NCI-H187 treated with DMSO at 0.1 percent for 48 hours (cell line): Measurements from ENCODE around the gene BPIFB3.
"Not testable (repeated sequence)": the region's sequence is repeated elsewhere in the genome, so short reads cannot be mapped to it uniquely, and the experiment has no call there.

Source experiments
- DNase-seq: peaks from one replicate; lab custom pipeline; 2025; lab: John Stamatoyannopoulos, UW

Gene BPIFB3

DNA sequence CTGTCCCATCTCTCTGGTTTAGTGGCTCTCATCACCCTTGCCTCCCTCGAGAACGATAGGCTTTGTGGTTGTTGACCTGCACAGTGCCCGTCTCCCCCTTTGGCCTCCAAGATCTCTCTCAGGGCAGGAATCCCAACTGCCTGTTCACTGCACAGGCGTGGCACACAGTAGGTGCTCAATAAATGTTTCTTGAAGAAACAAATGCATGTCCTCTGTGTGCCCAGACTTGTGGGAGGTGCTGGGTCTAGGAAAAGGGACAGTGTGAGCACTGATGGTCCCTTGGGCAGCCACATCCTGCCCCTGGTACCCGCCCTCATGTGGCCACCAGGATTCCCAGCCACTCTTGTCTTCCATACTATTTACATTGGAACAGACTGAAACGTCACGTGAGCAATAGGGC, 24.8 kb upstream of the BPIFB3 start:
- no peak for DNase-seq

DNA sequence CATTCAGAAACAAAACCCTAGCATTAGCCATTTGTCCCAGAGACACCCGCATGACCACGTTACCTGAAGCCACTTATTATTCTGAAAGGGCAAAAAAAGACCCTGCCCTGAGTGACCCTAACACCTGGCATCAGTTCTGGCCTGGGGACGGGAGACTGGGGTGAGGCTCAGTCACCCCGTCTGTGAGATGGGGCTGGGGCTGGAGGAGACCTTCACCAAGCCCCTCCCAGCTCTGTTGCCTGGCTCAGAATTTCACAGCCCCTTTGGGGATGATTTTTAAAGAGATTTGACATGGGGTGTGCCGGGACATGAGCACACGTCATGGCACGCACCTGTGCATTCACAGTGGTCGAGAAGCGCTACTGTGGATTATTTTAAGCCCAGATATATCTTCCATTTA, 23.6 kb upstream of the BPIFB3 start:
- no peak for DNase-seq

DNA sequence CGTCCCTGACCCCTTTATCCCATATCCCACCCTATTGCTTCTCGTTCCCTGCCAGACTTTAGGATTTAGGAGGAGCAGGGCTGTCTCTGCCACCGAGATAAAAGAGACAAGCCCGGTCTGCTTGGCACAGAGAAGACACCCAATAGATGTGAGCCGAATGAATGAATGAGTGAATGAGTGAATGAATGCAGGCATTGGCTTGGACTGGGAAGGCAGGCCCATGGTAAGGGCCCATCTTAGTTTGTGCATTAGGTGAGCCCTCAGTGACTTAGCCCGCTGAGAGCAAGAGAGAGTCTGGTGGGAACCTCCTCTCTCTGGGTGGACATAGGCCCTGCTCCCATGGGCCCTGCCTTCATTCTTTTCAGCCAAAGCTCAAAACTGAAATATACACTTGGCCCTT, 23.1 kb upstream of the BPIFB3 start:
- no peak for DNase-seq

DNA sequence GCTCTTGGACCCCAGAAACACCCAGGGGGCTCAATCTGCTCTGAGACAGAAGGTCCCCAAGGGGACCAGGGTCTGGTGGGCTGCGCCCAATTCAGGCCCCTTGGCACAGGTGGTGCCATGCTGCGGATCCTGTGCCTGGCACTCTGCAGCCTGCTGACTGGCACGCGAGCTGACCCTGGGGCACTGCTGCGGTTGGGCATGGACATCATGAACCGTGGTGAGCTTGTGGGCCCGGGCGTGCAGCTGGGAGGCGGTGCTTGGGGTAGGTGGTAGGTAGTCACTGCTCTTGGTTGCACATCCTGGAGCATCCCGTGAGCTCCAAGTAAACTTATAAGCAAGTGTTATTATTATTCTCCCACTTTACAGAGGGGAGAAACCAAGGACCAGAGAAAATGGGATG, 22.2 kb upstream of the BPIFB3 start, which contains the start of gene BPIFB6:
TSS of gene BPIFB6 (plus strand) at position 118 of the 400 bp plus-strand sequence. CDS start at position 118, 0 bp downstream.
- no peak for DNase-seq

DNA sequence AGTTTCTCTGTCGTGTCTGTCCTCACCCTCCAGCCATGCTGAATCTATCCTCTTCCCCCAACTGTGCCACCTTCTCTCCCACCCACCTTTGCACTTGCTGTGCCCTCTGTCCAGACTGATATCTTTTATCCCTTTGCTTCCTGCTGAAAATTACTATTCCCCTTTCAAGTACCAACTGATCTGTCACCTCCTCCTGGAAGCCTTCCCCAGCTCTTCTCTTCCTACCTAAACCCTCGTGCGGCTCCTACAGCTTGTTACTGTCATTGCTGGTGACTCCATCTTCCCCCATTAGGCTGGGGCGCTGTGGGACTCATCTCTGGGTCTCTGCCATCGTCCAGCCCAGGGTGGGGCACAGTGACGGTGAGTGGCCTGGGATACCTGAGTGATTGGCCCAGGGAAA, 21.1 kb upstream of the BPIFB3 start:
- no peak for DNase-seq

DNA sequence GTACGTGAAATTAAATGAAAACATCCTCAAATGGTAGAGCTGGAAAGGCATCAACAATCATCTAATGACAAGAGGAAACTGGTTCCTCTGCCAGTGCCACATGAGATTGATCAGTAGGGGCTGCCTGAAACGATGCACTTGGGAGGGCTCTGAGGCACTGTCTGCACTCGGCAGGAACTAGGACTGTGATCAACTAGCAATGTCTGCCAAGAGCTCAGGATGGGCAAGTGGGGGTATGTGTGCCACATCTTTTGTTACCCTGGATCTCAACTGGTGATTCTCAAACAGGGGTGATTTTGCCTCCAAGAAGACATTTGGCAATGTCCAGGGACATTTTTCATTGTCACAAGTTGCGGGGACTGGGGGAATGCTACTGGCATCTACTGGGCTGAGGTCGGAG, 20.3 kb upstream of the BPIFB3 start:
- DNase-seq: no peak

DNA sequence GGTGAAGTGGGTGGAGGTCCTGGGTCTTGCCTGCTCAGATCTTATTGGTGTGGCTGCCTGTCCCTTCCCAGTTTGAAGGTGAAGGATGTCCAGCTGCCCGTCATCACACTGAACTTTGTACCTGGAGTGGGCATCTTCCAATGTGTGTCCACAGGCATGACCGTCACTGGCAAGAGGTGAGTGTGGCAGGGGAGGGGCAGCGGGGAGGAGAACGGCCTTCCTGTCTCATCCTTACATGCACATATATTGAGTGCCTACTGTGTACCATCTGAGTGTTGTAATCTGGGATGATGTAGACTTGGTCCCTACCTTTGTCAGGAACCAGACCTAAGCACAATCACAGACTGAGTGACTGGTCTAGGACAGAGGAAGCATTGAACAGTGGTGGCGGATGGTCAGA, 19.6 kb upstream of the BPIFB3 start:
- DNase-seq: no peak

DNA sequence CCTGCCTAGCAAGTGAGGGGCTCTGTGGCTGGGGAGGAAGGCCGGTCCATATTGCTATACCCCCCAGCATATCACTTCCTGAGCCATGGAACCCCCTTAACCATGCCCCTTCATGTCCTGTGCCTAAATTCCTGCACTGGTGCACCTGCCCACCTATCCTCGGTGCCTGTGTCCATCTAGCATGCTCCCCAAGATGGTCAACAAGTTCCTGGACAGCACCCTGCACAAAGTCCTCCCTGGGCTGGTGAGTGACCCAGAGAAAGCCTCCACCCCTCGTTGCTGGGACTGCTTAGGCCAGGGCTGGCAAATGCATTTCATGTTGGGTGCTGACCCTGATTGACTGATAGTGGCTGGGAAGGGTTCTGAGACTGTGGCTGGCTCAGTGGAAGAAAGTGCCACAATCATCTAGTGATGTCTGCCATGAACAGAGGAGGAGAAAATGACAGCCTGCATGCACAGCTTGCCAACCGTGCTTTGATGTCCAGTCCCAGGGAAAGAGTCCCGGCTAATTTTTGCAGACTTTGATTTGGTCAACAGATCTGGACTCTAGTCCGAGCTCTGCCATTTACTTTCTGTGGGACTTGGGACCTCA, 18.7 kb upstream of the BPIFB3 start:
- no peak for DNase-seq

DNA sequence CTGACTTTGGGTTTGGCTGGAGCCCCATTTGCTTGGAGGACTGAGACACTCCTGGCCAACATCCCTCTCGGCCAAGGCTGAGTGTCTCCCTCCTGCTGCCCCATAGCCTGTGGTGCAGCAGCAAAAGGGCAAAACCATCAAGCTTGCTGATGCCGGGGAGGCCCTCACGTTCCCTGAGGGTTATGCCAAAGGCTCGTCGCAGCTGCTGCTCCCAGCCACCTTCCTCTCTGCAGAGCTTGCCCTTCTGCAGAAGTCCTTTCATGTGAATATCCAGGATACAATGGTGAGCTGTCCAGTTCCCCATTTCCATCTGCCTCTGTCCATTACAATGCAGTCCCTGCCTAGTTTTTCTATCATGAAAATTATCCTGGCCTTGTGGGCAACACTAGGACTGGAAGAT, 16.2 kb upstream of the BPIFB3 start:
- DNase-seq: no peak

DNA sequence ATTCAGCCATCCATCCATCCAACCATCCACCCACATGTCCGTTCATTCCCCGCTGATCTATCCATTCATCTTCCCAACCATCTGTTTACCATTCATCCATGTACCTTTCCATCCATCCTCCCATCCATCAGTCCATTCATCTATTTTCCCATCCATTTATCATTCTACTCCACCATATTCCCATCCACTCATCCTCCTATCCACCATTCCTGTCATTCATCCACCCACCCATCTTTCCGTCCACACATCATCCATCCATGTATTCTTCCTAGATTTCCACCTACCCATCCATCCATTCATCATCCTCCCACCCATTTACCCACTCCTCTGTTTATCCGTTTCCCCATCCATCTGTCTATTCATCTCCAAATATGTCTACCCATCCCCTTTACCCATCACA, 15.5 kb upstream of the BPIFB3 start:
- no peak for DNase-seq

DNA sequence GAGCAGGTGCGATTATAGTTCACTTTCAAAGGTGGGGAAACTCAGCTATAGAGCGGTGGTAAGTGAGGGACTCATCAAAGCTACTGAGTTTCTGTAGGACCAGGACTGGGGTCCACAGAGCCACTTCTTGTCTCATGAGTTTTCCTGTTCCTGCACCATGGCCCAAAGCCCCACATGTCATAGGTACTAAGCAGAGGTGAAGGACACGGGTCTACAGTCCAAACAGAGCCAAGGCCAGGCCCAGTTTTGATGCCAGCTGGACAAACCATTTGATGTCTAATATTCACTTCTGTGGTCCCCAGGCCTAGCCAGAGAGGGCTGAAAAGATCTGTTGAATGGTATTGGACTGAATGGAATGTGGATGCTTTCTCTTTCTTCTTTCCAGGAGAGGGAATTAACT, 11.3 kb upstream of the BPIFB3 start:
- no peak for DNase-seq

DNA sequence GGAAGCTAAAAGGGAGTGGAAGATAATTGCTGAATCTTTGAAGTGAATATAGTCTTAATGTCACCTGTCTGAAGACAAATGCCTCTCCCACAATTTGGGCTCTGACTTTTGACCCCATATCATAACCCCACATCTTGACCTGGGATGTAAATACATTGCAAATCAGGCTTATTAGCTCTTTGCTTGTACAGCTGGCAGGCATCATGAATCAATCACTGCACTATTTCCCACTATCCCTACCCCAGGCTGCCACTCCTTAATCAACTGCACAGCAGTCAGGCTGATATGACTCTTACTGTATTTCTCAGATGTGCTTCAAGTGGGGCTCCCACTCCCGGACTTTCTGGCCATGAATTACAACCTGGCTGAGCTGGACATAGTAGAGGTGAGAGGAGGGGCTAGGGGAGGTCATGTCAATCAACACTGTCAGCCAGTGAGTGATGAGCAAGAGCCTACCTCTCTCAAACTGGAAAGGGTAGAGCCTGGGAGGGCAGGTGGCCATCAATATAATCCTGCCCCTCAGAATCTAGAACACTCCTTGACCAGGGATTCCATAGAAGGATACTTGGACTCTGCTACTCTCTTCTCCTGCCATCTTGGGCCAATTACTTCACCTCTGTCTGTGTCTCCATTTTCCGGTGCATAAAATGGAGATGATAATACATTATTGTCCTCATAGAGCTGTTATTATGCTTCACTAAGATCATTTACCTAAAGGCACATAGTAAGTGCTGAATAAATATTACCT, 10.5 kb upstream of the BPIFB3 start:
- no peak for DNase-seq

DNA sequence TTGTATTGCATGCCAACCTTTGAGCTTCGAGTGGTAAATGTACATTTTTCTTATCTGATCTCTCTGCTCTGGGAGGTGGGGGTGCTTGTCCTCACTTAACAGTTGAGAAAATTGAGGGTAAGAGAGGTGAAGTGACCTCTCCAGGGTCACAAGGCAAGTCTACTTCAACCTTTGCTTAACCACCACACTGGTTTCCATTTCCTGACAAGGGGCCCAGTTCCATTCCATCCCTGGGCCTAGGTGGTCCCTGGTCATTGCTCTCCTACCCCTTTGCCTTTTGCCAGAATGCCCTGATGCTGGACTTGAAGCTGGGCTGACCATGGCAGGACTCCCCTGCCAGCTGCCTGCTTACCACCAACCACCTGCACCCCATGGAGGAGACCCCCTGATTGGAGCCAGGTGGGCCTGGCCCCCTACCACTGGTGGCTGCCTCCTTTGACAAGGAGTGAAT, 9.9 kb upstream of the BPIFB3 start:
- DNase-seq: no peak

DNA sequence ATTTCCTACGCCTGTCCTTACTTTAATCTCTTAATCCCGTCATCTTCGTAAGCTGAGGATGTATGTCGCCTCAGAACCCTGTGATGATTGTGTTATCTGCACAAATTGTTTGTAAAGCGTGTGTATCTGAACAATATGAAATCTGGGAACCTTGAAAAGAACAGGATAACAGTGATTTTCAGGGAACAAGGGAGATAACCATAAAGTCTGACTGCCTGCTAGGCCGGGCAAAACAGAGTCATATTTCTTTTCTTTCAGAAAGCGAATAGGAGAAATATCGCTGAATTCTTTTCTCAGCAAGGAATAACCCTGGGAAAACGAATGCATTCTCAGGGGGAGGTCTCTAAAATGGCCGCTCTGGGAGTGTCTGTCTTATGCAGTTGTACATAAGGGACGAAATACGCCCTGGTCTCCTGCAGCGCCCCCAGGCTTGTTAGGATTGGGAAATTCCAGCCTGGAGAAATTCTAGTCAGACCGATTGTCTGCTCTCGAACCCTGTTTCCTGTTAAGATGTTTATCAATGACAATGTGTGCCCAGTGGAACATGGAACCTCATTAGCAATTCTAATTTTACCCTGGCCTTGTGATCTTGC, 8.5 kb upstream of the BPIFB3 start:
- DNase-seq: not testable (repeated sequence)

DNA sequence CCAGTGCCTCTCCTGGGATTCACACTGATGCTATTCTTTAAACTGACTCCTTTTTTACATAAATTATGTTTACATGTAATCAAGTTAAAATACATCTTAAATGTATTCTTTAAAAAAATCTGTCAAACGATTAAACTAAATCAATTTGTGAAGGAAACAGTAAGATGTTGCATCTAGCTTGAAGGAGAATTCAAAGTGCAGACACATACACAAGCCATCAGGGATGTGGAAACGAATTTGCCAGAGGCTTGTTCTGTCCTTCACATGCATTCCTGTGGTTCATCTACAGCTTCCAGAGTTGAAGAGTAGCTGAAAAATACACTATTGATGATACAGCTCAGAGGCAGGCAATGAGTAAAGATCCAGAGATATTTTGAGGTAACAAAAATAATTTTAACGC, 7.3 kb upstream of the BPIFB3 start:
- DNase-seq: no peak

DNA sequence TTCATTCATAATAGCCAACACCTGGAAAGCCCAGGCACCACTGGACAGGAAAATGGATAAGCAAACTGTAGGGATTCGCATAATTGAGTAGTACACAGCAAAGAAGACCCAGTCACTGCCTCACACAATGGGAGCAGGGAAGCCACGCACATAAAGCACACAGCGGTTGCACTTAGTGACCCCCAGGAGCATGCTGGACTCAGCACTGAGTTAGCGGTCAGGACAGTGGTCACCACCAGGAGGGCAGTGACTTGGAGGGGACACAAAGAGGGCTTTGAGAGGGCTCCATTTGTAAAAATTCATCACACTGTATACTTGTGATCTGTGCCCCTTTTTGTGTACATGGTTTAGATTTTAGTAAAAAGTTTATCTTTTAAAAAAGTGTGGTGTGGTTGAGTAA, 2.4 kb upstream of the BPIFB3 start:
- no peak for DNase-seq

DNA sequence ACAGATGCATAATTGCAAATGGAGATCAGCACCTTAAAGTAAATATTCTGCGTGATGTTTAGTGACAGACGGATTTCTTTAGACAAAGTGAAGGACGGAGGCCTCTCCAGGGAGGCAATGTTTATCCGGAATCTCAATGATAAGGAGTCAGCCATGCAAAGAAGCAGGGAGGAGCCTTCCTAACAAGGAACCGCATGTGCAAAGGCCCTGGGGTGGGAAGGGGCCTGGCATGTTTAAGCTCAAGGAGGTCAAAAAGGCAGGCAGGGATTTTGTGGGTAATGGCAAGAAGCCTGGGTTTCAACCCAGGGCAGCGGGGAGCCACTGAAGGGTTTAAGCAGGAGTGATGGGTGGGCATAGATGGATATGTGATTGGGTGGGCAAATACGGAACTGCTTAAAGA, 678 bp downstream of the BPIFB3 start:
- DNase-seq: no peak

DNA sequence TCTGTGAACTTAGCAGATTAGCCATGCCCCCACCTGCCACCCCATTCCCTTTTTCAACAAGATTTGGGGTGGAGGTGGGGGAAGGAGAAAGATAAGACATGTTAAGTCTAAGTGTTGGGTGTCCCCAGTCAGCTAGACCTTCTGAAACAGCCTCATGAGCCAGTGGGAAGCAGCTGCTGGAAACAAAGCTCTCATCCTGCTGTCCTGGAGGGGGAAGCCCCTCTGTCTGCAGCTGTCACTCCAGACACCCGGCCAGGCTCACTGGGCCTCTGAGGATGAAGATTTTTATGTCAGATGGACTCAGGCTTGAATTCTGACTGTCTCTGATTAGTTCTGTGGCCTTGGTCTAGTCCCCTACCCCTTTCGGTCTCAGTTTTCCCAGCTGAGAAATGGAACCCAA, 1.1 kb downstream of the BPIFB3 start:
- DNase-seq: no peak

DNA sequence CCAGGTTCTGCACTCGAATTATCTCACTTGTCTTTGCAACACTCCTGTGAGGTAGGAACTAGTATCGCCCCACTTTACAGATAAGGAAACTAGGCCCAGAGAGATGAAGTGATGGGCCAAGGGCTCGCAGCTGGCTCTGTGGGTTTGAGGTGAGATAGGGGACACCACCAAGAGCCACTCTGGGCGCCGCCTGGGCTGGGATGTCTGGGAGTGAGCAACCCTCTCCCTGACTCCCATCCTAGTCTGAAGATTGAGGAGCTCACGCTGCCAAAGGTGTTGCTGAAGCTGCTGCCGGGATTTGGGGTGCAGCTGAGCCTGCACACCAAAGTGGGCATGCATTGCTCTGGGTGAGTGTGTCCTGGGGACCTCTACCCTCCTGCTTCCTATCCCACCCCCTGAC, 5.4 kb downstream of the BPIFB3 start:
- no peak for DNase-seq

DNA sequence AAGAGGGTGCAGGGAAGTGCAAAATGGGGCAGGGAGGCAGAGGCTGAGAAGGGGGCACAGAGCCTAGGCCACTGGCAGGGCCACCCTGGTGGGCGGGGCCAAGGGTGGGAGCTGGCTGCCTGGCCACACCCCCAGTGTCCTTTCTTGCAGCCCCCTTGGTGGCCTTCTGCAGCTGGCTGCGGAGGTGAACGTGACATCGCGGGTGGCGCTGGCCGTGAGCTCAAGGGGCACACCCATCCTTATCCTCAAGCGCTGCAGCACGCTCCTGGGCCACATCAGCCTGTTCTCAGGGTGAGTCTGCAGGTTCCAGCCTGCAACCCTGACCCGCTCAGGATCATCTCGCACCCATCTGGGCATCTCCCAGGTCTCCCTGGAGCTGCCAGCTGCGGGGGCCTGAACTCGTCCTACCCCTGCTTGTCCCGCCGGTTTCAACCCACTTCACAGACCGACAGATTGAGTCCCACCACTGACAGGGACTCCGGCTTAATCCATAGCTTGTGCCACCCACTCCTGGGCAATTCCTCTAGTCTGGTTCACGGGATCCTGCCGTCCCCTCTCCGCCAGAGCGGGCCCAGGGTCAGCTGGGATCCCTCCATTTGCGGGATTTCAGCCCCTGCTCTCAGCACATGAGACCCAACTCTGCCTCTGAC, 6.2 kb downstream of the BPIFB3 start:
- no peak for DNase-seq

DNA sequence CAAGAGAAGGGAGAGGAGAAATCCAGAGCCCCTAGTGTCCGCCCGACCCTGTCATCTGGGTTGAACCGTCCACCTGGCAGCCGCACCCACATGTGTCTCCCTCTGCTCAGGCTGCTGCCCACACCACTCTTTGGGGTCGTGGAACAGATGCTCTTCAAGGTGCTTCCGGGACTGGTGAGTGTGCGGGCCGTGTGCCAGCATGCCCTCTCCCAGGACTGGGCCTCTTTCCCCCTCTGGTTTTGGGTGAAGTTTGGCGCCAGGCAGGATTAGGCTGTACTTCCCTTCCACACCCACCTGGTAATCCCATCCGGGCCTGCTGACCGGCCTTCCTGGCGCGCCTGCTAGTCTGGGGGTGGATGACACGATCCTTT, 7.9 kb downstream of the BPIFB3 start:
- no peak for DNase-seq

DNA sequence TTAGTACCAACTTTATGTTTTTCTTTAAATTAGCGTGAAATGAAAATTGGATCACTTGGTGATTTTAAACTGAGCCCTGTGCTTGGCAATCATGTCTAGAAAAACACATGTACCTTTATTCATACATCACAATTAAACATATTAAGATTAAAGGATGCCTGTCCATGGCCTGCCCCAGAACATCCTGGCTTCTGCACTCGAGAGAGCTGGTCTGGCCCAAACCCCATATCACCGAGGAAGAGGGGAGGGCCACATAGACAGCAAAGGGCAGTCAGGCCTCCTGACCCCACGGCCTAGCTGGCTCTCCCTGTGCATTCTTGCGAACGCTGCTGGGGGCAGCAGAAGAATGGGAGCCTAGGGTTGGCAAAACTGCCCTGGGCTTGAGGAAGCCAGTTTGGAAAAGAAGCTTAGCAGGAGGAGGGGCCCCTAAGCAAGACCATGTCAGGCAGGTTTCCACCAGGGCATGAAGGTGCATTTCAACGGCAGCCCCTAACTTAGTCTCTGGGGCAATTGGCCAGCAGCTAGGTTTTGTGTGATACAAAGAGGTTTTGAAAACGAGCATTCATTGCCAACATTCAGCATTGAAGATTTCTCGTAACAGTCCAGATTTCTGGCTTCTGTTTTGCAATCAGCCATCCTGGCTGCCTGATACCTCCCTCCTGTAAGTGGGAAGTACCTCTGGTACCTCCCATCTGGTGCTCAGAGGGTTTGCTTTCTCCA, 8.6 kb downstream of the BPIFB3 start:
- DNase-seq: no peak

DNA sequence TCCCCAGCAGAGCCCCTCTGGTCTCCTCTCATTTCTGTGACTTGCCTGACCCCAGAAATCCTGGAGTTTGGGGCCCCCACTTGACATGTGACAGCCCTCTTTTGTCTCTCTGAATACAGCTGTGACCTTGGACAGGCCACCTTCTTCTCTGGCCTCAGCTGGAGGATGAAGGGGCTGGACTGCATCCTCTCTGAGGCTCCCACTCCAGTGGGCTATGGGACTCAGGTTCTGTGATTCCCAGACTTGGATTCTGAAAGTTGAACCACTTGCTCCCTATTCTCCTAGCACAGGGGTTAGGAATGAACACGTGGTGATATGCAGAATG, 9.1 kb downstream of the BPIFB3 start:
- no peak for DNase-seq
